HG03066 (cell line): ENCODE results near the gene TP73.
A peak's percentile ranks its signal among the peaks of the same experiment; 100 is the strongest.

Source experiments
- ATAC-seq: cut with Tn5 transposase; IDR thresholded peaks from one replicate; pipeline ENCODE4 v1.9.1; 2021; ENCODE audit warnings: low read depth; ENCODE audit not compliant: unreplicated experiment

The TP73 gene

GRCh38 chr1:3753656-3754454 lies 101.5 kb downstream of the TP73 start:
- ATAC-seq: no peak

GRCh38 chr1:3756394-3756793 lies 104.1 kb downstream of the TP73 start:
- no peak for ATAC-seq

- no peak for ATAC-seq
These were observed 106.8 kb downstream of the TP73 start for GRCh38 chr1:3759164-3759563.

GRCh38 chr1:3759796-3760195 lies 107.5 kb downstream of the TP73 start:
- no peak for ATAC-seq

- ATAC-seq: no peak
These were observed 109.1 kb downstream of the TP73 start for GRCh38 chr1:3761296-3762010.

- ATAC-seq: no peak
These were observed 110.0 kb downstream of the TP73 start for GRCh38 chr1:3762151-3762872.

- no peak for ATAC-seq
These were observed 110.5 kb downstream of the TP73 start for GRCh38 chr1:3762873-3763228.

GRCh38 chr1:3763351-3764125 lies 111.2 kb downstream of the TP73 start:
- no peak for ATAC-seq

- ATAC-seq: no peak
These were observed 115.1 kb downstream of the TP73 start for GRCh38 chr1:3767328-3767925.

GRCh38 chr1:3768811-3769390 lies 116.6 kb downstream of the TP73 start:
- no peak for ATAC-seq

- no peak for ATAC-seq
These were observed 117.9 kb downstream of the TP73 start for GRCh38 chr1:3770047-3770765.

GRCh38 chr1:3771108-3772026 lies 119.1 kb downstream of the TP73 start:
- no peak for ATAC-seq

GRCh38 chr1:3772027-3772714 lies 119.9 kb downstream of the TP73 start:
- peak; percentile 58 for ATAC-seq

GRCh38 chr1:3772715-3773571 lies 120.6 kb downstream of the TP73 start, which contains the start of gene SMIM1:
SMIM1 (plus strand) TSS chr1:3772749; CDS start chr1:3775374, 2,625 bp downstream.
- ATAC-seq: peak; percentile 18

GRCh38 chr1:3773572-3774275 lies 121.4 kb downstream of the TP73 start:
- no peak for ATAC-seq
